Measurements from ENCODE around the gene ZNF680.

The ZNF680 gene

DNA sequence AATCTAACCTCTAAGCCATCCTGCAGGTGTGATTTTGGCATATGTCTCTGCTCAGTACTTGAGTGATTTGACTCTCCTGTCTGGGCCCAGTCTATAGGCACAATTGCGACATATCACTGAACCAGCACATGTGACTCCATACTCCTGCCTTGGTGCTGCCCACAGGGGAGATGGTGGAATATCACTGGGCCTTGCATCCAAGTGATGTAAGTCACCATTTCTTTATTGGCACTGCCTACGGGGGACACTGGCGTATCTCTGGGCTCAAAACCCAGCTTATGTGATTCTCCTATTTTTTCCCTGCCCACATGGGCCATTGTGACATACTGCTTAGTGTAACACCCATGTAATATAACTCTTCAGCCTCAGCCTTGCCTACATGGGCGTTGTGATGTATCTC lies 48.1 kb upstream of the ZNF680 start:
- Histone ChIP-seq H3K9me3 (ENCODE audit: insufficient read depth, low read depth, low read length) (no peaks in the 10 kb centered on the region; the same call in 1 of the 2 replicates), H3K27me3 (ENCODE audit: insufficient read depth, low read length, poor library complexity, severe bottlenecking) (no peaks in the 10 kb centered on the region), H3K9me2 (replicated peaks; ENCODE audit: low read depth, low read length) (no peaks in the 10 kb centered on the region), H3F3A (ENCODE audit: low read depth) (no peaks in the 10 kb centered on the region), H3K9ac (ENCODE audit: low read depth, low read length, poor library complexity, severe bottlenecking) (no peak overlapping the region), H3K4me3 (ENCODE audit: low read length, poor library complexity, severe bottlenecking) (no peak overlapping the region), H3K36me3 (ENCODE audit: insufficient read depth, low read length) (no peaks in the 10 kb centered on the region), H3K4me1 (ENCODE audit: insufficient read depth, low read length, poor library complexity, severe bottlenecking) (no peaks in the 10 kb centered on the region), H3K4me2 (ENCODE audit: low read depth, low read length, poor library complexity, severe bottlenecking) (no peak overlapping the region), H2AFZ (ENCODE audit: low read length) (no peak overlapping the region), H4K20me1 (ENCODE audit: insufficient read depth, low read length, poor library complexity, severe bottlenecking) (no peaks in the 10 kb centered on the region), H3K79me2 (ENCODE audit: insufficient read depth, low read length) (no peaks in the 10 kb centered on the region)
- TF ChIP-seq EZH2phosphoT487 (IDR thresholded peaks at IDR 0.05; ENCODE audit: borderline replicate concordance) (no peak), CTCF (conservative IDR thresholded peaks at IDR 0.05; ENCODE audit: low read length) (no peak)

- Histone ChIP-seq H3K4me2 (ENCODE audit: low read depth, low read length, poor library complexity, severe bottlenecking) (no peak overlapping the region), H3K79me2 (ENCODE audit: insufficient read depth, low read length) (no peaks in the 10 kb centered on the region), H3K4me3 (ENCODE audit: low read length, poor library complexity, severe bottlenecking) (no peak overlapping the region), H3K9ac (ENCODE audit: low read depth, low read length, poor library complexity, severe bottlenecking) (no peak overlapping the region), H4K20me1 (ENCODE audit: insufficient read depth, low read length, poor library complexity, severe bottlenecking) (no peaks in the 10 kb centered on the region), H3F3A (ENCODE audit: low read depth) (no peaks in the 10 kb centered on the region), H3K4me1 (ENCODE audit: insufficient read depth, low read length, poor library complexity, severe bottlenecking) (no peaks in the 10 kb centered on the region), H3K9me2 (replicated peaks; ENCODE audit: low read depth, low read length) (no peaks in the 10 kb centered on the region), H3K36me3 (ENCODE audit: insufficient read depth, low read length) (no peaks in the 10 kb centered on the region), H3K27me3 (ENCODE audit: insufficient read depth, low read length, poor library complexity, severe bottlenecking) (no peaks in the 10 kb centered on the region), H3K9me3 (ENCODE audit: insufficient read depth, low read depth, low read length) (no peaks in the 10 kb centered on the region; the same call in 1 of the 2 replicates), H2AFZ (ENCODE audit: low read length) (no peak overlapping the region)
- TF ChIP-seq CTCF (conservative IDR thresholded peaks at IDR 0.05; ENCODE audit: low read length) (no peak), EZH2phosphoT487 (IDR thresholded peaks at IDR 0.05; ENCODE audit: borderline replicate concordance) (no peak)
Observed at GRCh38 chr7:64608116-64608910, 45.4 kb upstream of the ZNF680 start.

GRCh38 chr7:64606385-64606784 lies 43.5 kb upstream of the ZNF680 start:
- Histone ChIP-seq H3K4me2 (ENCODE audit: low read depth, low read length, poor library complexity, severe bottlenecking) (no peak overlapping the region), H3K9me3 (ENCODE audit: insufficient read depth, low read depth, low read length) (no peaks in the 10 kb centered on the region; the same call in 1 of the 2 replicates)
- no peak for TF ChIP-seq CTCF (conservative IDR thresholded peaks at IDR 0.05; ENCODE audit: low read length)
- TF ChIP-seq EZH2phosphoT487 (IDR thresholded peaks at IDR 0.05; ENCODE audit: borderline replicate concordance): no peak

More at GRCh38 chr7:64606385-64606784, 43.5 kb upstream of the ZNF680 start:
- Histone ChIP-seq H3K9me2 (replicated peaks; ENCODE audit: low read depth, low read length) (no peaks in the 10 kb centered on the region), H3K79me2 (ENCODE audit: insufficient read depth, low read length) (no peaks in the 10 kb centered on the region), H3K4me3 (ENCODE audit: low read length, poor library complexity, severe bottlenecking) (no peak overlapping the region), H3K36me3 (ENCODE audit: insufficient read depth, low read length) (no peaks in the 10 kb centered on the region), H3K9ac (ENCODE audit: low read depth, low read length, poor library complexity, severe bottlenecking) (no peak overlapping the region), H3K4me1 (ENCODE audit: insufficient read depth, low read length, poor library complexity, severe bottlenecking) (no peaks in the 10 kb centered on the region), H3F3A (ENCODE audit: low read depth) (no peaks in the 10 kb centered on the region), H4K20me1 (ENCODE audit: insufficient read depth, low read length, poor library complexity, severe bottlenecking) (no peaks in the 10 kb centered on the region), H3K27me3 (ENCODE audit: insufficient read depth, low read length, poor library complexity, severe bottlenecking) (no peaks in the 10 kb centered on the region), H2AFZ (ENCODE audit: low read length) (no peak overlapping the region)

Measured in Loucy (cell line).